SK-N-SH treated with all-trans-retinoic acid at 6 μM for 48 hours (cell line): ENCODE data around the gene USP33.

ENCODE experiments used
- ARNTL ChIP-seq: fragments of 450-650 bp; formaldehyde crosslinking; IDR thresholded peaks from 2 replicates; pipeline ENCODE4 v1.5.0; 2020; ENCODE audit warnings: low read depth, mild to moderate bottlenecking, moderate library complexity, borderline replicate concordance
- CREB5 ChIP-seq: fragments of 250-450 bp; sonication (Bioruptor Pico); IDR thresholded peaks from 2 replicates; pipeline ENCODE4 v1.5.1; 2020; ENCODE audit warnings: low read depth, mild to moderate bottlenecking, moderate library complexity
- ESRRG ChIP-seq: fragments of 250-450 bp; sonication (Bioruptor Pico); IDR thresholded peaks from 2 replicates; pipeline ENCODE4 v1.6.1; 2021; ENCODE audit warnings: mild to moderate bottlenecking
- POU6F1 ChIP-seq: fragments of 250-450 bp; sonication (Bioruptor Pico); IDR thresholded peaks from 2 replicates; pipeline ENCODE4 v1.8.0; 2021; ENCODE audit warnings: low read depth, mild to moderate bottlenecking, moderate library complexity, borderline replicate concordance
- PPARA ChIP-seq: fragments of 250-450 bp; sonication (Bioruptor Pico); IDR thresholded peaks from 2 replicates; pipeline ENCODE4 v1.5.0; 2020; ENCODE audit warnings: mild to moderate bottlenecking, borderline replicate concordance
- RARB ChIP-seq: fragments of 250-450 bp; sonication (Bioruptor Pico); IDR thresholded peaks from 2 replicates; pipeline ENCODE4 v1.8.0; 2021; ENCODE audit warnings: mild to moderate bottlenecking, moderate library complexity
- TCF4 ChIP-seq: fragments of 250-450 bp; sonication (Bioruptor Pico); IDR thresholded peaks from 2 replicates; pipeline ENCODE4 v1.8.0; 2021; ENCODE audit warnings: mild to moderate bottlenecking, moderate library complexity, borderline replicate concordance
- TSHZ2 ChIP-seq: fragments of 250-450 bp; sonication (Bioruptor Pico); IDR thresholded peaks from 2 replicates; pipeline ENCODE4 v1.5.0; 2020; ENCODE audit warnings: mild to moderate bottlenecking, moderate library complexity
- ZC3H10 ChIP-seq: fragments of 250-450 bp; sonication (Bioruptor Pico); IDR thresholded peaks from 2 replicates; pipeline ENCODE4 v1.5.1; 2021; ENCODE audit warnings: mild to moderate bottlenecking, moderate library complexity
- ZFP3 ChIP-seq: fragments of 250-450 bp; sonication (Bioruptor Pico); IDR thresholded peaks from 2 replicates; pipeline ENCODE4 v1.5.0; 2020; ENCODE audit warnings: mild to moderate bottlenecking, moderate library complexity

- TF ChIP-seq PPARA = no peak
- no peak for TF ChIP-seq ZC3H10 (CRISPR knock-in tag)
- TF ChIP-seq TCF4 = no peak
- no peak for TF ChIP-seq TSHZ2 (CRISPR knock-in tag)
- TF ChIP-seq ESRRG (CRISPR knock-in tag) = no peak
- TF ChIP-seq CREB5 (CRISPR knock-in tag) = no peak
- no peak for TF ChIP-seq ARNTL
- no peak for TF ChIP-seq POU6F1
- no peak for TF ChIP-seq ZFP3 (CRISPR knock-in tag)
- TF ChIP-seq RARB = no peak
Observed at GRCh38 chr1:77781683-77782082, 22.0 kb upstream of the USP33 start.
